ENCODE results near the gene TTC23L.

TTC23L gene

DNA sequence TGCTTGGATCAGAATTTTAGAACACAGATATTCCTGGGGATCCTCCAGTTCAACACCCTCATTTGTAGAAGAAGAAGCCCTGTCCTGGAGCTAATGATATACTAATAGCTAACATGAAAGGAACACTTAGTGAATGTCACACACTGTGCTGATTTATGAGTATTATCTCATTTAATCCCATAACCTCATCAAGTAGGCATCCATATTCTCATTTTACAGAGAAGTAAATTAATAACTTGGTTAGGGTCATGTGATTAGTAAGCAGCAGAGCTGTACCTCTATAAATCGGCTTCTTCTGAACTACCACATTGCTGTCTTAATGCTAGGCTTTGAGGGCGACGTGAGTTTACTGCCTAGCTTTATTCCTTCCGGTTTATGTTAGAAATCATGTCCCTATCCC, 6.0 kb downstream of the TTC23L start:
- Mint-ChIP-seq H3K4me3 (no peak overlapping the region), H3K9me3 (no peaks in the 10 kb centered on the region), H3K4me1 (ENCODE audit: low read depth) (no peaks in the 10 kb centered on the region), H3K27ac (no peak overlapping the region), H3K27me3 (ENCODE audit: low read depth) (peaks cover 11% of the 10 kb centered on the region), H3K36me3 (ENCODE audit: low read depth) (no peaks in the 10 kb centered on the region)

DNA sequence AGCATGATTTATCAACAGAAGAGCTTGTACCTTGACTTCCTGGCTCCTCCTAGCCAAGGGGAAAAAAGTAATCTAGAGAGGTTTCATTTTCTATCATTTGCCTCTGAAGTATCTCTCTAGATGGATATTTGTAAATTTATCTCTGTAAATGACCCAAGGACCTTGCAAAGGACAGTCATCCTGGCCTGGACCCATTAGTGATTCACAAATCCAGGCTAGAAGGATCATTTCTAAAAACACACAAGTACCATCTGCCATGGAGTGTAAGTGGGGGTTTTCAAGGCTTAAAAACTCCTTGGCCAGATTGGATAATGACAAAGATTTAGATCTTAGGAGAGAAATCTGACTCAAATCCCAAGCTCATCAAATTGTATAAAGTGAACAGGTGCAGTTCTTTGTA, 8.1 kb downstream of the TTC23L start:
- no peaks in the 10 kb centered on the region for H3K4me1 Mint-ChIP-seq (ENCODE audit: low read depth)
- H3K27me3 Mint-ChIP-seq (ENCODE audit: low read depth): peaks cover 11% of the 10 kb centered on the region
- H3K9me3 Mint-ChIP-seq: no peaks in the 10 kb centered on the region
- no peak overlapping the region for H3K4me3 Mint-ChIP-seq
- no peaks in the 10 kb centered on the region for H3K36me3 Mint-ChIP-seq (ENCODE audit: low read depth)
- H3K27ac Mint-ChIP-seq: no peak overlapping the region

DNA sequence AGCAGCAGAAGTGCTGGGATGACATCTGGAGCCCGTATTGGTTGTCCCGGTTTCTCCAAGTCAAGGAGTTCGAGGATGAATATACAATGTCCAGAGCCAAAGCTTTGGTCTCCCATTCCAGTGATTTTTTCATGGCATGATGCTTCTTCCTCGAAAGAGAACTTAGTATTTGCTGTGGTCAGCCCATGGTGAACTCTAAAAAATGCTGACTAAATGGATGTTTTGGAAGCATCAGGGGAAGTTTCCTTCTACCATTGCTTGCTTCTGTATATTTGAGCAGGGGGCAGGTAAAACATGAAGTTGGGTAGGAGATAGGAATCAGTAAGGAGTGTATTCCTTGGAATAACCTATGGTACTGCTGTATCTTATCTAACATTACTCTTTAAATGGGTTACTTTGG, 8.6 kb downstream of the TTC23L start:
- Mint-ChIP-seq H3K4me3 (no peak overlapping the region), H3K27ac (no peak overlapping the region), H3K9me3 (no peaks in the 10 kb centered on the region), H3K27me3 (ENCODE audit: low read depth) (peaks cover 11% of the 10 kb centered on the region), H3K36me3 (ENCODE audit: low read depth) (no peaks in the 10 kb centered on the region), H3K4me1 (ENCODE audit: low read depth) (no peaks in the 10 kb centered on the region)

DNA sequence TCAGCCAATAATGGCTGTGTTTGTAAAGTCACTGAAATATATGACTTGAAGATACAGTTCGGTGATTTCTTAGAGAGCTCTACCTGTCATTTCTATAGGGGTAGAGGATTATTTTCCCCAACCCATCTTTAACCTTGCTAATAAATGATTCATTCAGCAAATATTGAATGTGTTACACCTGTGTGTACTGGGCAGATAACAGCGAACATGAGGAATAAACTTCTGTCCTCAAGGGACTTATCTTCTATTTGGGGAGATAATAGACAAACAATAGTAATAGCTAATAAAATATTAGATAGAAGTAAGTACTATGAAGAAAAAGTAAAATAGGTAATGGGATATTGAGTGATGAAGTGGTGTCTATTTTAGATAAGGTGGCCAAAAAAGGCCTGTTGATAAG, 9.3 kb downstream of the TTC23L start:
- H3K36me3 Mint-ChIP-seq (ENCODE audit: low read depth): no peaks in the 10 kb centered on the region
- no peak overlapping the region for H3K4me3 Mint-ChIP-seq
- no peak overlapping the region for H3K27ac Mint-ChIP-seq
- no peaks in the 10 kb centered on the region for H3K4me1 Mint-ChIP-seq (ENCODE audit: low read depth)
- no peaks in the 10 kb centered on the region for H3K9me3 Mint-ChIP-seq
- H3K27me3 Mint-ChIP-seq (ENCODE audit: low read depth): peaks cover 11% of the 10 kb centered on the region

DNA sequence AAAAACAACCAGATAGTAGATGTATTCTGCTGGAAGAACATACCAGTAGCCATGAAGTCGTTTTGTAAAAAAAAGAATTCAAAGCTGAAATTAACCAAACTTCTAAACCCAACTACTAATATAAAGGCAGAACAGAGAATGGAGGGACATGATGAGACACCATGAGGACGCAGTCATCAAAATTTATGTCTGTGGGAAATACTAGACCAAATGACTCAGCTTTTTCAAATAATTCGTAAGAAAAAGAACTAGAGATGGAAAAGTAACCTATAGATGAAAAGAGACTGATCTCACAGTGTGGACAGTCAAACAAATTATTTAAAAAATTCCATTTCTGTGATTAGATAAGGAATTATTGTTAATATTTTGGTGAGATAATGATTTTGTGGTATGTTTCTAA, 10.3 kb downstream of the TTC23L start:
- Mint-ChIP-seq H3K27me3 (ENCODE audit: low read depth) (peaks cover 6% of the 10 kb centered on the region), H3K4me3 (no peak overlapping the region), H3K4me1 (ENCODE audit: low read depth) (no peaks in the 10 kb centered on the region), H3K9me3 (no peaks in the 10 kb centered on the region), H3K27ac (no peak overlapping the region), H3K36me3 (ENCODE audit: low read depth) (no peaks in the 10 kb centered on the region)

DNA sequence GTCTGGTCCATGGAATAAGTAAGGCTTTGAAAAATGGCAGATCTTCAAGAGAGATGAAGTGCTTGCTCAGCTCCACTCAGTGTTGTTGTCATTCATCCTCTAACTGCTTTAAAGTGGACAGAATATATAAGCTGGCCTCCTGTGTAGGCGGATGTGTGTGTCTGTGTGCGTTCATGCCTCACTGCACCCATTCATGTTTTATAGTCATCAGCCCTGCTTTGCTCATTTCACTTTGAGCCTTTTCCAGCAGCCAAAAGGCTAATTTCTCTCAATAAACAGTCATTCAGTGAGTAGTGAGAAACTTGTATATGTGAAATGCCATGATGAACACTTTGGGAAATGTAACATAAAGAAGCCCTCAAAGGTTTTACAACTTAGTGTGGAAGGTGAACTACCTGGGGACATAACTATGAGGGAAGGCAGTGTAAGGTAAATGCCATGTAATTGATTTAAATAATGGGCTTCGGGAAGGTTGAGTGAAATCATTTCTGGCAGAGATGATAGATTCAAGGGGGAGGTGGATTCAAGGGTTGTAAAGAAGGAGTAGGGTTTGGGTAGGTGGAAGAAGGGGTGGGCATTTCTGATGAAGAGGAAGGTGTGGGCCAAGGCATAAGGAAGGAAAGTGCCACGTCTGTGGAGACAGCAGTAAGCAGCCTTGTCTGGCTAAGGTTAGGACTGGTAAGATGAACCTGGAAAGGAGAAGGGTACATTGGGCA, 15.7 kb downstream of the TTC23L start:
- Mint-ChIP-seq H3K36me3 (ENCODE audit: low read depth) (no peaks in the 10 kb centered on the region), H3K27me3 (ENCODE audit: low read depth) (peaks cover 13% of the 10 kb centered on the region), H3K9me3 (no peaks in the 10 kb centered on the region), H3K4me1 (ENCODE audit: low read depth) (no peaks in the 10 kb centered on the region), H3K27ac (no peak overlapping the region), H3K4me3 (no peak overlapping the region)

DNA sequence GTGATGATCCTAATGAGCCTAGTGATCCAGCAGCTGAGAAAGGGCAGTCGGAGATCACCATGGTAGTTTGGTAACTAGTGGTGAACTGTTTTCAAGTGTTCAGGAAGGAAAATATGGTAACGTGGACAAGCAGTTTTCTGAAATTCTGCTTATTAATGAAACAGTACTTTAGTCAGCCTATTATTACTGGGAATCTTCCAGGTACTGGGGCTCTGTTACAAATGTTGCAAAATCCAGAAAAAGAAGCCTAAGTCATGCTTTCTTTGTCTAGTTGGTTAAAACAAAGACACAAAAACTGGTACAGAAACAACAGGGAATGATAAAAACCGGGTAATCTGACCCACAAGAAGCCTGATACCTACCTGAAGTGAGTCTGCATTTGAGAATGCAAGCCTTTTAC, 18.2 kb downstream of the TTC23L start:
- no peaks in the 10 kb centered on the region for H3K36me3 Mint-ChIP-seq (ENCODE audit: low read depth)
- H3K27ac Mint-ChIP-seq: no peak overlapping the region
- no peak overlapping the region for H3K4me3 Mint-ChIP-seq
- no peaks in the 10 kb centered on the region for H3K9me3 Mint-ChIP-seq
- H3K27me3 Mint-ChIP-seq (ENCODE audit: low read depth): peaks cover 13% of the 10 kb centered on the region
- no peaks in the 10 kb centered on the region for H3K4me1 Mint-ChIP-seq (ENCODE audit: low read depth)

DNA sequence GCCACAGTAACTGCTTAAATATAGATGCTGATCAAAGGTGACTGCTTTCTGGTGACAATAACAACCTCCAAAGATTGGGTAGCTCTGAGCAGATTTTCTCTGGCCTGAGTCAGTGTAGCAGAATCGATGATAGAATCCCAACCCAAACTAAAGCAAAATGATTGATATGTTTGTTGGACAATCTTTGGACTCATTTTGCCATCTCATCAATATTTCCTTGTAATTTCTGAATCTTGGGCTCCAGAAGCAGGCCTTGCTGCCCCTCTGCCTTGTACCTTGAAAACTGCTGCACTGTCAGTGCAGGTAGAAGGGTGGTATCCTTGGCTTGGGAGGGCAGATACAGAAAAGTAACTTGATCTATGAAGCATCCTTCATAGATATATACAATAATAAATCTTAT, 18.9 kb downstream of the TTC23L start:
- peaks cover 13% of the 10 kb centered on the region for H3K27me3 Mint-ChIP-seq (ENCODE audit: low read depth)
- H3K4me3 Mint-ChIP-seq: no peak overlapping the region
- no peaks in the 10 kb centered on the region for H3K9me3 Mint-ChIP-seq
- no peak overlapping the region for H3K27ac Mint-ChIP-seq
- H3K36me3 Mint-ChIP-seq (ENCODE audit: low read depth): no peaks in the 10 kb centered on the region
- H3K4me1 Mint-ChIP-seq (ENCODE audit: low read depth): no peaks in the 10 kb centered on the region

DNA sequence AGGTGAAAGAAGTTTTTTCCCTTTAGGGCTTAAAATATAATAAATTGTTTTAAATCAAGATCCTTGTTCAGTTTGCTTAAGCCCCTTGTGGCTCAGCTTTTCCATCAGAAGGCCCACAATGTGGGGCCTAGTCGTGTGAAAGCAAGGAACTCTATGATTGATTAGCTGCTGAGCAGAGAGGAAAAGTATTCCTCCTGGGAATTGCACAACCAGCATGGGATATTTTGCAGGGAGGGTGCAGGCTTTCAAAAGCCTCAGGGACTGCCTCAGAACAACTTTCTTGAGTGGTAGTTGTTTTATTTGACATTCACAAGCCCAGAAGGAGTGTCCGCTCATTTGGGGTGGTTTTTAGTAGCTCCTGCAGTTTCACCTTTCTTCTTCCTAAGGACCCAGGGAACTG, 19.8 kb downstream of the TTC23L start:
- H3K27ac Mint-ChIP-seq: no peak overlapping the region
- H3K36me3 Mint-ChIP-seq (ENCODE audit: low read depth): no peaks in the 10 kb centered on the region
- no peaks in the 10 kb centered on the region for H3K9me3 Mint-ChIP-seq
- peaks cover 13% of the 10 kb centered on the region for H3K27me3 Mint-ChIP-seq (ENCODE audit: low read depth)
- H3K4me3 Mint-ChIP-seq: no peak overlapping the region
- no peaks in the 10 kb centered on the region for H3K4me1 Mint-ChIP-seq (ENCODE audit: low read depth)

DNA sequence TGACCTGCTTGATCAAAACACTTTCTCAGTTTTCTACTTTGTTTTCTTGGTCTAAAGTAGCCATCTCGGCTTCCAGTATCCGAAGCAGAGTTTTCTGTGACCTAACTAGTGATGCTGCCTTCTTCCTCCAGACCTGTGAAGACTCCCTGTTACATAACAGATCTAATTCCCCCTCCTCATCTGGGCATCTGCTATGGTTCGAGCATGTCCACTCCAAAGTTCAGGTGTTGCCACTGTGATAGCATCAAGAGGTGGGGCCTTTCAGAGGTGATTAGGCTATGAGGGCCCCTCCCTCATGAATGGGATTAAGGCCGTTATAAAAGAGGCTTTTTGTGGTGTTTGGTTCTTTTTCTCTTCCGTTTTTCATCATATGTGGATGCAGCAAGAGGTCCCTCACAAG, 20.3 kb downstream of the TTC23L start:
- Mint-ChIP-seq H3K4me3 (no peak overlapping the region), H3K27me3 (ENCODE audit: low read depth) (peaks cover 13% of the 10 kb centered on the region), H3K36me3 (ENCODE audit: low read depth) (no peaks in the 10 kb centered on the region), H3K9me3 (no peaks in the 10 kb centered on the region), H3K4me1 (ENCODE audit: low read depth) (no peaks in the 10 kb centered on the region), H3K27ac (no peak overlapping the region)

DNA sequence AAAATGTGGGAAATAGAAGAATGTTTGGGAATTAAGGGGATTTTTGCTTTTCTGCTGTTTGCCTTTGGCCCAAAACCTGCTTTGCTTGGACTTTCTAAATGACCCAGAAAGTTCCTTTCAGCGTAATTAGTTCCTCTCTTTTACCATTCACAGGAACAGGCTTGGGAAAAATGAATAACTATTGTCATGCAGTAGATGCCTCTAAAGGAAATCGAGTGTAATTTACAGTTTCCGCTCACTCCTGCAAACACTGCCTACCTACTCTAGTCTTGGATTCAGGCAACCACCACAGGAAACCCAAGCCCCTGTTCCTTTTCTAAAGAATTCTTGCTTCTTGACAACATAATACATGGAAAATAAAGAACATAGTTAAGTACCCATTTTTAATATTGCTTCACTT, 25.0 kb downstream of the TTC23L start:
- Mint-ChIP-seq H3K4me3 (no peak overlapping the region), H3K27me3 (ENCODE audit: low read depth) (no peaks in the 10 kb centered on the region), H3K4me1 (ENCODE audit: low read depth) (no peaks in the 10 kb centered on the region), H3K36me3 (ENCODE audit: low read depth) (no peaks in the 10 kb centered on the region), H3K9me3 (no peaks in the 10 kb centered on the region), H3K27ac (no peak overlapping the region)

DNA sequence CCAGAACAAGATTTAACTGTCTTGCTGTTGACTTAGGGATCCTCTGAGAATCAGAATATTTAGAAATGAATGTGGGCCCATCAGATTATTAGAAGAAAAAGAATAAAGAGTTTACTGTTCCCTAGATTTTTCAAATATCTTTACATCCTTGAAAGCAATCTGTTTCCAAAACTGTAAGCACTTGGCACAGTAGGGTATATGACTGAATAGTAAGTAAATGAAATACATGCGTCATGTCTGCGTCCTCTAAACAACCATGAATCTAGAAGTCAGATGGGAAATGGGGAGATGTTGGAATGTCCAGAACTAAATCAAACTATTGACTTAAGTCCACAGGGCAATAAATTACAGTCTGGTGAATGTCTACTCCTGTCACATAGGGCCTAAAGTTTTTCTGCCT, 26.1 kb downstream of the TTC23L start:
- Mint-ChIP-seq H3K27me3 (ENCODE audit: low read depth) (peaks cover 3% of the 10 kb centered on the region), H3K36me3 (ENCODE audit: low read depth) (no peaks in the 10 kb centered on the region), H3K27ac (no peak overlapping the region), H3K4me3 (no peak overlapping the region), H3K4me1 (ENCODE audit: low read depth) (no peaks in the 10 kb centered on the region), H3K9me3 (no peaks in the 10 kb centered on the region)

DNA sequence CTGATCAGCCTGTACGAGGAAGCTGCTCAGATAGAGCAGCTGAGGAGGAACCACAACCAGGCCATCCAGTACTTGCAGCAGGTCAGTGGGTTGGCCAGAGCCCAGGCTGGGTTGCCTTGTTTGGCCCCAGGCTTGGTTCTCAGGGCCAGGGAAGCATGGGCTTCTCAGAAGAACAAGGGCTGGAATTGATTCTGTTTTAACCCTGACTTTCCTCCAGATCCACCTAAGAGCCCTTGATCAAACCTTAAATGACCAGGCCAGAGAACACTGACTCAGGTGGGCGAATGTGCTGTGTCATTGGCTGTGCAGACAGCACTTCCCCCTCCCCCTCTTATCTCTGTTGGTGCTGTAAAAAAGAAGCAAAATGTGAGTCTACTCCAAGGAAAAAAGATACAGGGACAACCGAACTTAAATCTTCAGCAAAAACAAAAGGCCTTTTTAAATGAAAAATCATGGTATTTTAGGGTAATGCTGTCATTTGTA, 28.1 kb downstream of the TTC23L start:
- peaks cover 3% of the 10 kb centered on the region for H3K27me3 Mint-ChIP-seq (ENCODE audit: low read depth)
- H3K36me3 Mint-ChIP-seq (ENCODE audit: low read depth): no peaks in the 10 kb centered on the region
- H3K9me3 Mint-ChIP-seq: no peaks in the 10 kb centered on the region
- H3K4me1 Mint-ChIP-seq (ENCODE audit: low read depth): no peaks in the 10 kb centered on the region
- H3K27ac Mint-ChIP-seq: no peak overlapping the region
- no peak overlapping the region for H3K4me3 Mint-ChIP-seq

DNA sequence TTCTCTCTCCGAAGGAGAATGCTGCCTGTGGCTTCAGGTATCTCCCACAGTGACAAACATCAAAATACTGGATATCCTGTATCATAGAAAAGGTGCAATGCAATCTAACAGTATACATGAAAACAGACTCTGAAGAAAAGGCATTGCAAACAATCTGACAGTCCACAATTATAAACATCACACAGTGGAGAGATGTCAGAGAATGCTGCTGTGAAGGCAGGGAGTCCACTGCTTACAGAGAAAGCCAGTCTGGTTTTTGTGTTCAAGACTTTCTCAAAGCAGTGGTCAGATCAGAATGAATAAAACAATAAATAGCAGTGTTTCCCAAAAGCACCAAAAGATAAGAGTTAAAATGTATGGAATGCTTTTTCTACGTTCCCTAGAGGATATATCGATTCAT, 28.7 kb downstream of the TTC23L start:
- Mint-ChIP-seq H3K9me3 (no peaks in the 10 kb centered on the region), H3K4me3 (no peak overlapping the region), H3K36me3 (ENCODE audit: low read depth) (no peaks in the 10 kb centered on the region), H3K4me1 (ENCODE audit: low read depth) (no peaks in the 10 kb centered on the region), H3K27ac (no peak overlapping the region), H3K27me3 (ENCODE audit: low read depth) (peaks cover 3% of the 10 kb centered on the region)

DNA sequence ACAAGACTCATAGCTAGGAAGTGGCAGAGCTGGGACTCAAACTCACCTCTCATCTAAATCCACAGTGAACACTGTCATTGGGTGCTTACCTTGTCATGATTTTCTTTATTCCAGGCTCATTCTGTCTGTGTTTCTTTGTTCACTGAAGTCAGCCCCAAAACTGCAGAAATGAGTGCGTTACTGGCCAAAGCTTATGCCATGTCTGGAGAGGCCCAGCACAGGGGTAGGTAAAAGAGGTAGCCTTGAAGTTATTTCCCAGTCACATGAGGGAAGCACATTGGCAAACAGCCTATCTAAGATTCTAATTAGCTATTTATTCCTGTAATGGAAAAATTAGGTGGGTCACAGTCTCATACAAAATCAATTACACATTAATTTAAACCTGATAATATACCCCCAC, 29.8 kb downstream of the TTC23L start:
- Mint-ChIP-seq H3K27me3 (ENCODE audit: low read depth) (peaks cover 8% of the 10 kb centered on the region), H3K4me1 (ENCODE audit: low read depth) (no peaks in the 10 kb centered on the region), H3K9me3 (no peaks in the 10 kb centered on the region), H3K27ac (no peak overlapping the region), H3K4me3 (no peak overlapping the region), H3K36me3 (ENCODE audit: low read depth) (no peaks in the 10 kb centered on the region)

DNA sequence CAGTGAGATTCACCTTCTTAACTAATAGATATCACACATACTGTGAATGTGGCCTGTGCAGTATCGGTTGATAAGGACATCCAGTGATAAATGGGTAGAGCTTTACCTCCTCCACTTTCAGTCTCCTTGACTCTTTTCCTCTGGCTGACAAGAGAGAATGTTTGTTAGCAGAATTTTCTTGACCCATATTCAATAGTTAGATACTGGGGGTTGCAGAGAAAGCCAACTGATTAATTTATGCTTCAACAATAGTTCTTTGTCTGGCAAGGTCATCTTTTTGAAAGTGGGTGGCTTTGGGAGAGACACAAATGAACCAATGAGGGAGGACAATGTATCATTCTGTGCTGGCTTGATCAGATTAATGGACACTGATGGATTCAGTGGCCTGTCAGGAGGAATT, 30.3 kb downstream of the TTC23L start:
- H3K4me1 Mint-ChIP-seq (ENCODE audit: low read depth): no peaks in the 10 kb centered on the region
- no peaks in the 10 kb centered on the region for H3K9me3 Mint-ChIP-seq

More for the DNA sequence above, 30.3 kb downstream of the TTC23L start:
- H3K27ac Mint-ChIP-seq: no peak overlapping the region
- no peak overlapping the region for H3K4me3 Mint-ChIP-seq
- H3K27me3 Mint-ChIP-seq (ENCODE audit: low read depth): peaks cover 8% of the 10 kb centered on the region
- no peaks in the 10 kb centered on the region for H3K36me3 Mint-ChIP-seq (ENCODE audit: low read depth)
